Nephron progenitor cell (in vitro differentiated cells): ENCODE data around the gene SYCP2.

Source experiments
- DNase-seq: peaks from one replicate; pipeline ENCODE4 v3.0.0; 2021
- H3K27ac Mint-ChIP-seq: 2 replicates; pipeline ENCODE4 v1.8.0; 2021; ENCODE audit warnings: mild to moderate bottlenecking, moderate library complexity, mixed read lengths
- H3K27me3 Mint-ChIP-seq: 2 replicates; pipeline ENCODE4 v1.8.0; 2021; ENCODE audit warnings: mild to moderate bottlenecking, low read depth, mixed read lengths; ENCODE audit not compliant: poor library complexity
- H3K36me3 Mint-ChIP-seq: 2 replicates; pipeline ENCODE4 v1.8.0; 2021; ENCODE audit warnings: low read depth, mixed read lengths
- H3K4me1 Mint-ChIP-seq: 2 replicates; pipeline ENCODE4 v1.8.0; 2021; ENCODE audit warnings: mixed read lengths
- H3K4me3 Mint-ChIP-seq: 2 replicates; pipeline ENCODE4 v1.8.0; 2021; ENCODE audit warnings: mild to moderate bottlenecking, moderate library complexity, mixed read lengths
- H3K9me3 Mint-ChIP-seq: 2 replicates; pipeline ENCODE4 v1.8.0; 2021; ENCODE audit warnings: mild to moderate bottlenecking, moderate library complexity, mixed read lengths
- CTCF ChIP-seq: fragments of 200-600 bp; sonication (generic); IDR thresholded peaks from 2 replicates; pipeline ENCODE4 v1.5.0; 2021; ENCODE audit warnings: antibody characterized with exemption

Gene SYCP2

GRCh38 chr20:59829054-59829785, 104.2 kb downstream of the SYCP2 start:
- DNase-seq = no peak
- Mint-ChIP-seq H3K9me3 (peaks cover 76% of the 10 kb centered on the region), H3K4me3 (no peak overlapping the region)

DNA sequence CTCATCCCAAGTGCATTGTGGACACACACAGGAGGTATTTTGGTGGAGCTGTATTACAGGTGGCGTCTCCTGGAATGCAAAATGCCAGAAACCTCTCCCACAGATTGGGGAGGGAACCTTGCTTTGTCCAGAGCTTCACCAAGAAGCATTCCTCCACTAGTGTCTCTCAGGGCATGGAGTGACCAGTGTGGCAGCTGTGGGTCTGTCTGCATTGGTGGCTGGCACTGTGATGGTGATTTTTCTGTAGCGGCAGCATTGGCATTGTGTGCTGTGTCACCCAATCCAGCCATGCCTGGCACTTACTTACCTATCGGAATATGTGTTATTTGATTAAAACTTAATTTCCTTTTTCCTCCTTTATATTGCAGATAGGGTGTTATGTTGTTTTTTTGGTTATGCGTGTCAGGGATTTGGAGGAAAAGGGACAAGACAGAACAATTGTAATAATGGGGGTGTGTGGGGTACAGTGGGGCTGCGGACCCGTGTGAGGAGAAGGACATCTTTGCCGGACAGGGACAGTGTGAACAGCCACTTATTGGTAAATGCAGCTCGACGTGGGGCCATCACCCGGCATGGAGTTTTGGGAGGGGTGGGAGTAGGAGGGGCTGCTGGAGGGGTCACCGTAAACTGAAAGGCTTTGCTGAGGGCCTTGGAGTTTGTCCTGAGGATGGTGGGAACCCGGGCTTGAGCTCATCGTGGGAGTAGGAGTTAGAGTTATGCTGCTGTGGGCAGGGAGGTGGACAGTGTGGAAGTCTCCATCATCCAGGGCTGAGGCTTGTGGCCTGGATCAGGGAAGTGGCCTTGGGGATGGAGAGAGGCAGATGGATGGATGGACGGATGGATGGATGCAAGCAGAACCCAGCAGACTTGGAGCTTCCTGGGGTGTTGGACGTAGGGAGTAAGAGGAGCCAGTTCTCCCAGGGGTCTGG, 105.0 kb downstream of the SYCP2 start:
- no peaks in the 10 kb centered on the region for H3K4me1 Mint-ChIP-seq
- no peak for DNase-seq
- H3K4me3 Mint-ChIP-seq = no peak overlapping the region
- H3K27ac Mint-ChIP-seq = peak overlapping the region; percentile 31
- TF ChIP-seq CTCF = no peak
- H3K27me3 Mint-ChIP-seq = peaks cover 24% of the 10 kb centered on the region
- peaks cover 72% of the 10 kb centered on the region for H3K9me3 Mint-ChIP-seq
- H3K36me3 Mint-ChIP-seq = peaks cover 5% of the 10 kb centered on the region

More at GRCh38 chr20:59829054-59829785, 104.2 kb downstream of the SYCP2 start:
- Mint-ChIP-seq H3K4me1 (no peaks in the 10 kb centered on the region), H3K27ac (no peak overlapping the region), H3K36me3 (peaks cover 5% of the 10 kb centered on the region), H3K27me3 (peaks cover 26% of the 10 kb centered on the region)
- TF ChIP-seq CTCF = no peak

DNA sequence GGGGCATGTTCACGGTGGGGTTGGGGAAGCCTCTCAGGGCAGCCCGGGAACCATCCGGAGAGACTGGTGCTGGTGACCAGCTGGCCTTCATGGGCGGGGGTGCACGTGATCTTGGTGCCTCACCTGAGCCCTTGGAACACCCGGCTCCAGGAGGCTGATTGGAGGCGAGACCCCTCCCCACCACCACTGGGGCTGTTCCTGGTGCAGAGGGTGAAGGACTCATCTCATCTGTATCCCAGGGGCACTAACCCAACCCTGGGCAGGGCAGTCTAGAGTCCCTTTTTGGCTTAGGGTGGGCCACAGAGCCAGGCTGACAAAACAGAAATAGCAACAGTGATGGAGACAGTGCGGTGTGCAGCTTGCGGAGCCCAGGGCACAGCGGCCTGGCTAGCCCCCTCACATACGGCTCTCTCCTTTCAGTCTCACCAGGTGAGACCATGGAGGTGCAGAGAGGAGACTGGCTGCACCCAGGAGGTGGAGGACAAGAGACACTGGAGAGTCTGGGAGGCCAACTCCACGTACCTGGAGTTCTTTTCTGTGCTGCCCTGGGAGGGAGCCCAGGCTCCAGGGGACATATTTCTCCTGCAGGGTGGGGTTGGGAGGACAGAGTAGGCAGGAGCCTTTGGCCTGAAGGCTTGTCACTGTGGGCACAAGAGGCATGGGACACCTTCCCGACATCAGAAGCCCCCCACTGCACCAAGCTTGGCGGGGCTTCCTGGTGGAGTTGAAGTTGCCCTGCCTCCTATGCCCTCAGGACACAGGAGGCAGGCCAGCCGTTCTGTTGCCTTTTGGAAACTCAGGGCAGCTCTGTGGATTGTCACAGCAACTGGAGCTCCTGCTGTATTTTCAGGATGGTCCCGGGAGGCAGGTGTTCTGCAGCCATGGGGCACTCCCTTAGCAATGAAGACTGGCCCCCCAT, 106.0 kb downstream of the SYCP2 start:
- DNase-seq = no peak

GRCh38 chr20:59825944-59826759, 107.3 kb downstream of the SYCP2 start:
- no peak overlapping the region for H3K27ac Mint-ChIP-seq
- DNase-seq = no peak
- H3K9me3 Mint-ChIP-seq = peaks cover 76% of the 10 kb centered on the region
- peak overlapping the region; percentile 41 for H3K4me3 Mint-ChIP-seq
- no peak for TF ChIP-seq CTCF
- no peaks in the 10 kb centered on the region for H3K4me1 Mint-ChIP-seq
- H3K36me3 Mint-ChIP-seq = peaks cover 5% of the 10 kb centered on the region
- peaks cover 20% of the 10 kb centered on the region for H3K27me3 Mint-ChIP-seq

More for the DNA sequence above, 106.0 kb downstream of the SYCP2 start:
- no peak overlapping the region for H3K4me3 Mint-ChIP-seq
- peaks cover 20% of the 10 kb centered on the region for H3K27me3 Mint-ChIP-seq
- peaks cover 5% of the 10 kb centered on the region for H3K36me3 Mint-ChIP-seq
- no peak for TF ChIP-seq CTCF
- H3K9me3 Mint-ChIP-seq = peaks cover 75% of the 10 kb centered on the region
- no peak overlapping the region for H3K27ac Mint-ChIP-seq
- no peaks in the 10 kb centered on the region for H3K4me1 Mint-ChIP-seq

DNA sequence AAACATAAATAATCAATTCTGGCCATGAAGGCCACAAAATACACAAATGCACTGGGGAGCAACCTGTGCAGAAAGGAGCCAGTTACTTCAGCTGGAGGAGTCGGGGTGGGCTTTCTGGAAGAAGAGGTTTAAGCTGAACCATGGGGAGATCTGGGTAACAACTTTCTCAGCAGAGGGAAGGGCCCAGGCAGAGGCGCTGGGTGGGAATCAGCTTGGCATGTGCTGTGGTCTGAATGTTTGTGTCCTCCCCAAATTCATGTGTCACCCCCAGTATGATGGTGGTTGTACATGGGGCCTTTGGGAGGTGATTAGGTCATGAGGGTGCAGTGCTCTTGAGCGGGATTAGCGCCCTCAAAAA, 107.9 kb downstream of the SYCP2 start:
- H3K4me3 Mint-ChIP-seq = no peak overlapping the region
- no peak for TF ChIP-seq CTCF
- peaks cover 5% of the 10 kb centered on the region for H3K36me3 Mint-ChIP-seq
- H3K27me3 Mint-ChIP-seq = peaks cover 24% of the 10 kb centered on the region
- no peak overlapping the region for H3K27ac Mint-ChIP-seq
- no peaks in the 10 kb centered on the region for H3K4me1 Mint-ChIP-seq
- peaks cover 76% of the 10 kb centered on the region for H3K9me3 Mint-ChIP-seq
- DNase-seq = no peak
